OCI-LY7 (cell line): Measurements from ENCODE around the gene APLP2. TPM values are rescaled to one million over a fixed set of nuclear protein-coding genes. Genes with fewer than 3 reads are reported as not detected.

Experiments used
- BruUV-seq: library from RNA; stranded (reverse); fragments of 400-500 nt; replicated peaks from 2 replicates; lab custom pipeline; 2021; lab: Mats Ljungman, UMichigan
- CTCF ChIA-PET: fragments of 300-600 bp; sonication (Branson Sonifier 250); formaldehyde crosslinking; loops from one replicate; lab custom pipeline; 2022; ENCODE audit warnings: antibody characterized with exemption; ENCODE audit not compliant: unreplicated experiment; lab: Charles Lee
- POLR2A ChIA-PET: fragments of 300-600 bp; sonication (Branson Sonifier 250); formaldehyde crosslinking; loops from one replicate; lab custom pipeline; 2022; ENCODE audit warnings: antibody characterized with exemption; lab: Charles Lee
- DNase-seq: peaks from one replicate; pipeline ENCODE4 v3.0.0-alpha.2; 2015; ENCODE audit warnings: low spot score
- H2AFZ ChIP-seq: fragments of 200-600 bp; sonication (generic), shearing (Covaris generic); 2 replicates; pipeline ENCODE4 v1.6.1; 2014; ENCODE audit warnings: mild to moderate bottlenecking, antibody characterized with exemption, low read length, moderate library complexity
- H3K27ac ChIP-seq: fragments of 200-600 bp; sonication (generic); 2 replicates; pipeline ENCODE4 v1.5.1; 2014; ENCODE audit warnings: mixed run types, low read depth, mild to moderate bottlenecking, moderate library complexity, low read length, inconsistent platforms; ENCODE audit not compliant: poor library complexity, severe bottlenecking
- H3K36me3 ChIP-seq: fragments of 200-600 bp; sonication (generic); 2 replicates; pipeline ENCODE4 v1.6.1; 2014; ENCODE audit warnings: mild to moderate bottlenecking, antibody characterized with exemption, low read length, moderate library complexity, mixed read lengths; ENCODE audit not compliant: insufficient read depth
- H3K4me1 ChIP-seq: fragments of 200-600 bp; sonication (generic); 2 replicates; pipeline ENCODE4 v1.5.1; 2014; ENCODE audit warnings: mild to moderate bottlenecking, low read length; ENCODE audit not compliant: insufficient read depth, poor library complexity, severe bottlenecking
- H3K4me2 ChIP-seq: fragments of 200-600 bp; sonication (generic); 2 replicates; pipeline ENCODE4 v1.6.1; 2014; ENCODE audit warnings: mild to moderate bottlenecking, low read length
- H3K4me3 ChIP-seq: fragments of 200-600 bp; sonication (generic); 2 replicates; pipeline ENCODE4 v1.5.1; 2014; ENCODE audit warnings: mild to moderate bottlenecking, low read depth, low read length; ENCODE audit not compliant: poor library complexity, severe bottlenecking
- H3K79me2 ChIP-seq: fragments of 200-600 bp; sonication (generic); 2 replicates; pipeline ENCODE4 v1.6.1; 2016; ENCODE audit warnings: low read depth, mild to moderate bottlenecking, low read length, moderate library complexity, mixed read lengths; ENCODE audit not compliant: insufficient read depth
- H3K9me2 ChIP-seq: fragments of 200-600 bp; sonication (generic); 2 replicates; pipeline ENCODE4 v1.6.1; 2016; ENCODE audit warnings: mild to moderate bottlenecking, low read length, mixed read lengths; ENCODE audit not compliant: insufficient read depth
- H3K9me3 ChIP-seq: fragments of 200-600 bp; sonication (generic); 2 replicates; pipeline ENCODE4 v1.6.1; 2014; ENCODE audit warnings: mild to moderate bottlenecking, mixed run types, low read length, mixed read lengths
- H4K20me1 ChIP-seq: fragments of 200-600 bp; sonication (generic); 2 replicates; pipeline ENCODE4 v1.6.1; 2014; ENCODE audit warnings: mild to moderate bottlenecking, antibody characterized with exemption, low read length, moderate library complexity, mixed read lengths; ENCODE audit not compliant: insufficient read depth
- CTCF ChIP-seq: fragments of 200-600 bp; sonication (generic); conservative IDR thresholded peaks from 2 replicates; pipeline ENCODE4 v1.5.1; 2014; ENCODE audit warnings: mild to moderate bottlenecking, antibody characterized with exemption, low read length, moderate library complexity, mixed read lengths
- EZH2phosphoT487 ChIP-seq: fragments of 200-600 bp; sonication (generic); IDR thresholded peaks from 2 replicates; pipeline ENCODE4 v1.6.1; 2018; ENCODE audit warnings: low read depth, borderline replicate concordance, mild to moderate bottlenecking, mixed run types, antibody characterized with exemption, low read length, moderate library complexity, mixed read lengths
- intact Hi-C: fragments of 100-400 bp; cut with micrococcal nuclease; formaldehyde crosslinking; loops from one replicate; pipeline ENCODE4 v1.10.0; 2022; ENCODE audit not compliant: unreplicated experiment
- total RNA-seq, 2 experiments: library from RNA; depleted of rRNA in 1 of 2; stranded (reverse); fragments of >200 nt in 1 of 2; shearing (Covaris generic) in 1 of 2; gene quantifications; 2 replicates each; pipeline ENCODE4 v1.2.3, GENCODE V29; 2014 to 2022

Gene APLP2
- total RNA-seq, 2 experiments from 2014 or later, result 147 to 284 TPM

- H3K4me3 ChIP-seq, result no peak overlapping the region
- H3K9me3 ChIP-seq, result peaks cover 16% of the 10 kb centered on the region; the same call in 1 of the 2 replicates
- no TSS peak for BruUV-seq
- H2AFZ ChIP-seq, result no peak overlapping the region
- intact Hi-C loops, result no loop called here
- peaks cover 100% of the 10 kb centered on the region for H3K79me2 ChIP-seq
- H4K20me1 ChIP-seq, result no peaks in the 10 kb centered on the region
- POLR2A ChIA-PET, result interaction anchor here (0.7 to 2.2 kb wide), 7 partner anchors 11 to 1097 kb away, joined by 3 to 8 read pairs (median 5); no protein-coding TSS in a partner anchor
- H3K36me3 ChIP-seq, result peaks cover 47% of the 10 kb centered on the region
- TF ChIP-seq CTCF, result no peak
- TF ChIP-seq EZH2phosphoT487, result no peak
- peak overlapping the region; percentile 55 for H3K27ac ChIP-seq
- no peaks in the 10 kb centered on the region for H3K9me2 ChIP-seq
- H3K4me1 ChIP-seq, result peaks cover 90% of the 10 kb centered on the region
- peak; percentile 65 for DNase-seq
- CTCF ChIA-PET, result no interaction called here
- H3K4me2 ChIP-seq, result 0 out of 2 replicates have a peak overlapping the region, but pooled peaks have one; percentile 6
Measured at GRCh38 chr11:130175898-130176297, 106.2 kb downstream of the APLP2 start.

GRCh38 chr11:130177782-130178181 lies 108.1 kb downstream of the APLP2 start:
- H4K20me1 ChIP-seq, result no peaks in the 10 kb centered on the region
- no TSS peak for BruUV-seq
- CTCF ChIA-PET, result interaction anchor here (0.6 to 0.7 kb wide), 2 partner anchors 9 to 142 kb away, joined by 3 read pairs; no protein-coding TSS in a partner anchor
- H3K79me2 ChIP-seq, result peaks cover 92% of the 10 kb centered on the region
- peak overlapping the region; percentile 64 for H3K4me3 ChIP-seq
- intact Hi-C loops, result no loop called here
- peaks cover 86% of the 10 kb centered on the region for H3K4me1 ChIP-seq
- no peak overlapping the region for H2AFZ ChIP-seq
- TF ChIP-seq EZH2phosphoT487 (no peak), CTCF (no peak)
- peak; percentile 29 for DNase-seq
- POLR2A ChIA-PET, result interaction anchor here (0.6 to 5.9 kb wide), 13 partner anchors 11 to 401 kb away, joined by 4 to 74 read pairs (median 5); partner anchors contain the start of gene PRDM10
- no peaks in the 10 kb centered on the region for H3K9me2 ChIP-seq
- peak overlapping the region; percentile 94 for H3K4me2 ChIP-seq
- peak overlapping the region; percentile 99 for H3K27ac ChIP-seq
- peaks cover 44% of the 10 kb centered on the region for H3K36me3 ChIP-seq
- peaks cover 16% of the 10 kb centered on the region; the same call in 1 of the 2 replicates for H3K9me3 ChIP-seq
